HG02970 (cell line): ENCODE measurements around the gene ABCC9.
"Not testable (repeated sequence)": the region's sequence is repeated elsewhere in the genome, so short reads cannot be mapped to it uniquely, and the experiment has no call there.

Experiments used
- ATAC-seq: cut with Tn5 transposase; IDR thresholded peaks from one replicate; pipeline ENCODE4 v1.9.1; 2021; ENCODE audit warnings: mild to moderate bottlenecking, moderate library complexity, moderate number of reproducible peaks; ENCODE audit not compliant: unreplicated experiment, low FRiP score

The ABCC9 gene

DNA sequence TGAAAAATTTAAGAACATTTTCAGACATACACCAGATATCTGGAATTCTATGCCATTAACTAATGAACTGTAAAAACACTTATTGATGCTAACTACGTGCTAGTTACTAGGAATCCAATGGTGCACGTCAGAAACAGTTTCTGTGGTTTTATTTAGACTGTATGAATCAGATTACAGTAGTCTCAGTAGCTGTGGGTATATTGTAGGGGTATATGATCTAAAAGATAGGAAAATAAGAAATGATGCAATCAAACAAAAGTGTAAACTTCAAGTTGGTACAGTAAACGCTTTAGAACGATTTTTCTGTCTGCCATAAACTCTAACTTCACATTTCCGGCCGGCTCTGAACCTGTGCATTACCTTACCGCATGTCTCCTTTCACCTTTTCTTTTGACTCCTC is 2.3 kb downstream of the ABCC9 start:
- ATAC-seq = no peak

DNA sequence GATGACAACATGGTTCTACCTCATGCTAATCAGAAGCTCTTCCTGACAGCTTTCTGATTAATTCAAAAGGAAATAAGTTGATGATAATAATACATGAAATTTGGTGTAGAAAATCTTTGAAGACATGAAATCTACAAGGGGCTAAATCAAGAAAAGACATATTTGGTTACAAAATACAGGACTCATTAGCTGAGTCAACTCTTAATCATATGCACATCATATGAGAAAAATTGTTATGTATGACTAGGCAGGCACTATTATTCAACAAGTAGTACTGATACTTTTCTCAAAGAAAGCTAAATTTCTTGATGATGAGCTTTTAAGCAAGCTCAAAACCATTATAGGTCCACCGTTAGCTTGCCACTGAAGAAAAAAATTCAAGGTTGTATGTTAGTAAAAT is 7.1 kb downstream of the ABCC9 start:
- no peak for ATAC-seq

DNA sequence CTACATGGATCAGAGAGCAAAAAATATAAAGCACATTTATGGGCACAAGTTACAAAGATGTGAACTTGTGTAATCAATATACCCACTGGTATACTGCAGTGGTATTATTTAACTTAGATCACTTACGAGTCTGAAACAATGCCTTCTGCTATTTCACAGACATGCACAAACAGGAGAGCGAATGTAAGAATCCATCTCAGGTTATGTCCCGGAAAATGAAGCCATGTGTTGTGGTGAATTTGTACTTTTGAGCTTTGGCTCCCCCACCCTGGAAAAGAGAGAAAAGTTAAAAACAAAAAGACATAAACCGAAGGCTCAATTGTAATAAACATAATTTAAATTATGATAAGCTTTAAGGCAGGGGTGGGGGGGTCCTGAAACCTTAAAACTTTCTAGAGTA is 7.6 kb downstream of the ABCC9 start:
- ATAC-seq = no peak

DNA sequence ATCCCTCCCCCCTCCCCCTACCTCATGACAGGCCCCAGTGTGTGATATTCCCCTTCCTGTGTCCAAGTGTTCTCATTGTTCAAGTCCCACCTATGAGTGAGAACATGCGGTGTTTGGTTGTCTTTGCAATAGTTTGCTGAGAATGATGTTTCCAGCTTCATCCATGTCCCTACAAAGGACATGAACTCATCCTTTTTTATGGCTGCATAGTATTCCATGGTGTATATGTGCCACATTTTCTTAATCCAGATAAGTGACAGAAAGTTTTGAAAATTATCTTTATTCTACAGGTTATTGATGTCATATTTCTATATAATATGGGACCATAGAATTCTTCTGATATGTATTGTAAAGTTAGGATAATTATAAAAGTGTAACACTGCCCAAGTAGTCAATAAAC is 11.3 kb downstream of the ABCC9 start:
- ATAC-seq = not testable (repeated sequence)

DNA sequence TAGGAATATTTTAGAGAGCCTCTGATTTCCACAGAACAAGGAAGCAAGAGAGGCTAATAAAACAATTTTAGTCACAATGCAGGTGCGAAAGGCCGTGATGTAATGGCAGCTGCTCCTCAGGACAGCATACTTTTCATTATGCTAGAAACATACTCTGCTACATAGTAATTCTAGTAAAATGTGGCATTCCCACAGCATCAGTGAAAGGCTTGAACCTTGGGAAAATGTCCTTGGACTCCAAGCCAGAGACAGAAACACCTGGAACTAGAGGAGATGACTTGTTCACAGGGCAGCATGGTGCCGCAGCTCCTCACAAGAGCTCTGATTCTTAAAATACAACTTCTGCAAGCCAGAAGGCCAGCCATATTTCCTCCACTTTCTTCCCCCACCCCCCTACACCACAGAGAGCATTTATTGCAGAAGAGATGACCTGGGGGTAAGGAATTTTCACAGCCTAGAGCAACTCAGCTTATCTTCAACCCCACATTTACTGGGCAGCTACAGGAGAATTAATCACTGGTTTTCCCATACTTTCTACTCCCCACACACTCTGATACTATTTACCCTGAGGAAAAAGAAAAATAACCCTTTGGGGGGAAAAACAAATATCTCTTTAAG is 15.8 kb downstream of the ABCC9 start:
- no peak for ATAC-seq

DNA sequence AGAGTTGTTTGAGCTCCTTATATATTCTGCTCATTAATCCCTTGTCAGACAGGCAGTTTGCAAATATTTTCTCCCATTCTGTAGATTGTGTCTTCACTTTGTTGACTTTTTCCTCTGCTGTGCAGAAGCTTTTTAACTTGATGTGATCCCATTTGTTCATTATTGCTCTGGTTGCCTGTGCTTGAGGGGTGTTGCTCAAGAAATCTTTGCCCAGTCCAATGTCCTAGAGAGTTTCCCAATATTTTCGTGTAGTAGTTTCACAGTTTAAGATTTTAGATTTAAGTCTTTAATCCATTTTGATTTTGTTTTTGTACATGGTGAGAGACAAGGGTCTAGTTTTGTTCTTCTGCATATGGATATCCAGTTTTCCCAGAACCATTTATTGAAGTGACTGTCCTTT is 19.8 kb downstream of the ABCC9 start:
- ATAC-seq = no peak

DNA sequence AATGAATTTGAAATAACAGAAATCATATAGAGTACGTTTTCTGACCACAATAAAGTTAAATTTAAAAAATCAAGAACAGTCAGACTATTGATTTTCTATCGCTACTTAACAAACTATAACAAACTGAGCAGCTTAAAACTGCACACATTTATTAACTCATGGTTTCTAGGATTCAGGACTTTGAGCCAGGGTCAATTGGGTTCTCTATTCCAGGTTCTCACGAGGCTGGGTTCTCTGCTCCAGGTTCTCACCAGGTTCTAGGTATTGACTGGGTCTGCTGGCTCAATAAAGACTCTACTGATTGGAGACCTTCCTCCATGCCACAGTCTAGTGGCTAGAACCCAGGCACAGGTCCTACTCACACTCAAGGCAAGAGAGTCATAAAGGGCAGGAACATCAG is 22.8 kb downstream of the ABCC9 start:
- ATAC-seq = no peak

DNA sequence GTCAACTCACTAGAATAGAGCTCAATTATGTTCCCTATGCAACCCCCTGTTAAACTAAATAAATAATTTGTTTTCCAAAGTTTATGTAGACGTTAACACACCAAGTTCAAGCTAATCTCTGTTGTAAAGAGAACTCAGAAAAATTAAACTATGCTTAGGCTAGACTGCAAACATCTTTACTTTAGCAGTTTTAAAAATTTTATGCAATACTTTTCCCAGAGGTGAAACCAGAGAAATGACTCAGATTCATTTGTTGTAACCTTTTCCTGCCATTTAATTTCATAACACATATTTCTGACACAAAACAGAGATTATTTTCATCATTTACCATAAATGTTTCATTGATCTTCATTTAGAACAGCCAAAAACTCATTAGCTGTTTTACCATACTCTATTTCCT is 27.4 kb downstream of the ABCC9 start:
- no peak for ATAC-seq

DNA sequence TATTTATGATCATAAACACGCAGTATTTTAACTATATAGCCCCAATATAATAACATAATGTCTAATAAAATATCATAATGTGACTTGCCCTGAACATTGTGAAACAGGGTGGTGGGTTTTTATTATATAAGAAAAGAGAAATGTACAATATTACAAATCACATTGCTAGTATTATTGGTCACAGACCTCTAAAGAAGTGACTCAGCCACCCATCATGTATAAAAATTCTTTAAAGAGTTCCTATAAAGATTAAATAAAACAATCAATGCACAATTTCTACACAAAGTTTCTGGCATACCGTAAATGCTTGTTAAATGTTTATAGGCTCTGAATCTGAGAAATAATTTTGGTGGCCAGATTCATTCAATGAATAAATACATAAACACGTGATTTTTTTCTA is 28.9 kb downstream of the ABCC9 start:
- no peak for ATAC-seq

DNA sequence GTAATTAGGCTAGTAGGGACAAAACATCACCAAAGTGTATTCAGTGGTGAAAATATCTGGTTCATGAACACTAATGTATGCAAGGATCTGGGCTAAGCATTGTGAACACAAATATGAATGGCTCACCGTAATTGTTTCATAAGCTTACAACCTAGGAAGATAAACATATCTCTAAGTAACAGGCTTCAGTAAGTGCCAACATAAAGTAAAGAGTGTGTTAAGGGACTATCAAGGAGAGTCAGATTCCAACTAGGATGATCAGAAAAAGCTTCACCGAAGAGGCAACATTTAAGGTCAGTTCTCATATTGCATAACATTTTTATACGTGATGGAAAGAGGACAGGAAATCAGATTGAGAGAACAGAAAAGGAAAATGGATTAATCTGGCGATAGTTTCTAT is 29.4 kb downstream of the ABCC9 start:
- ATAC-seq = no peak

DNA sequence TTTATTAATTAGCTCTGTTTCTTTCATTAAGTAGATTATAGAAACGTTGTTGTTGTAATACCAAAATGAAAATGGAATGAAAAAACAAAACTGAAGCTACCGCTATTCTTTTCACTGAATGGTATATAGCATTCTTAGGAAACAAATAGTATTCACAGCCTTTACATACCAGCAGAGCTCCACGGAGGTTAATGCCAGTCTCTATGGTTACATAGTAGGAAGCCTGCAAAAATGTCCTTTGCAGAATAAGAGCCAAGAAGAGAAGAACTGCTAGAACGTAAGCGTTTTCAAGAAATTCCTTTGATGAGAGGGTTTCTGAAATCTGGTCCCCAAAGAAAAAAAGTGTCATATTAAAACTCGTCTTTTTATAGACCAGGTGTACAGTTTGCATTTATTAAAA is 30.6 kb downstream of the ABCC9 start:
- ATAC-seq = no peak

DNA sequence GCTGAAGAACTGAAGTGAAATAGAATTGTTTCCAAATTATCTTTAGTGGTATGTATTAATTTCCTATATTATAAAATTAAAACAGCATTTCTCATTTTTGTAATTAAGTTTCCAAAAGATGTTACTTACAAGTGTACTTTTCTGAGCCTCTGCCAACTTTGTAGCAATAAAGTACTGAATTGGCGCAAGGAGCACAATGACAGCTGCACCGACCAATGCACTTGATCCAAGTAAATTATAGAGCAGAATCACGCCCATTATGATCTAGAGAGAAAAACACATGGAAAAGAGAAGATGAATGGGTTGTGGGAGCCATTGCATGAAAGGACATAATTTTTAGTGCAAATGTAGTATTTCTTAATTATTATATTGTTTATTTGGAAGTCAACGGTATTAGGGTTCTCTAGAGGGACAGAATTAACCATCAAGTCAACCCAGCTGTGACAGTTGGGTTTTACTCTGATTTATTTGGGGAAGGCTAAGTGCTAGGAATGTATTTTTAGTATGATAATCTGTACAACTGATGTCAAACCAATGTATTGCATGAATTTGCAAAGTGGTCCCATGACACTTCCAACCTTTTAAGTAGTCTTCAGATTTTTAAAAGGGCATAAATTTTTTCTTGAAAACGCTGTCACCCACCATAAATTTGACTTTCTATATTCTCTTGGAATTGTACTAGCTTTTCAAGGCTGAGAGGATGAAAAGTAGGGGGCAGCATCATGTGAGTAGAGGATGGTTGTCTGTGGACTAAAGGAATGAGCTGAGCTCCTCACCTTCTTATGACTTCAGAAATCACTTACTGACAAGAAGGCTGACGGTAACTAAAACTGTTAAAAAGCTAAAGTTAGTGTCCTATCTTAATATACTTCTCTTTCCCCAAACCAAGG is 33.0 kb downstream of the ABCC9 start:
- no peak for ATAC-seq

DNA sequence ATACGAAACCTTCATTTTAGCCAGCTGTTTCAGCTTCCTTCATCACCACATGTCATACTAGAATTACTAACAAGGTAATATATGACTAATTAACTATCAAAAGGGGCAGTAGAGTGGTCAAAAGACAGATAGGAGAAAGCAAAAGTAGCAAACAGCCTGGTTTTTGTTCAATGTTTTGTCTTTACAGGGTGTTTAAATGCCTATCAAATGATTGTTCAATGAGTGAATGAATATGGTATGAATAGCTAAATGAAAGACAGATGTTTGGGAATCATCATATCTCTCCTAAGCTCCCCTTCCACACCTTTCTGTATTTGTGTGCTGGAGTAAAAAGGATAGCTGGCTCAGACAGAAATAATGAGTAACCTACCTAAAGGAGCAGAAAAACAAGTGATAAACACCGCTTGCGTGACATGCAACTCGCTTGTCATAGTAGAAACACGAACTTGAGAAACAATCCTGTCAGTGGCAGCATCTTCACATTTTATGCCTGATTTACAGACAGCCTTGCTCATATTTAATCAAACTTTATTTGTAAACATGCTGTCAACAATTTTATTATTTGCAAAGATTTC is 34.2 kb downstream of the ABCC9 start:
- peak; percentile 69 for ATAC-seq

DNA sequence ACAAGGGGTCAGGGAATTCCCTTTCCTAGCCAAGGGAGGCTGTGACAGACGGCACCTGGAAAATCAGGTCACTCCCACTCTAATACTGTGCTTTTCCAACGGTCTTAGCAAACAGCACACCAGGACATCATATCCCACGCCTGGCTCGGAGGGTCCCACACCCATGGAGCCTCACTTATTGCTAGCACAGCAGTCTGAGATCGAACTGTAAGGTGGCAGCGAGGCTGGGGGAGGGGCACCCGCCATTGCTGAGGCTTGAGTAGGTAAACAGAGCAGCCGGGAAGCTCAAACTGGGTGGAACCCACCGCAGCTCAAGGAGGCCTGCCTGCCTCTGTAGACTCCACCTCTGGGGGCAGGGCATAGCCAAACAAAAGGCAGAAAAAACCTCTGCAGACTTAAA is 41.7 kb downstream of the ABCC9 start:
- ATAC-seq = not testable (repeated sequence)

DNA sequence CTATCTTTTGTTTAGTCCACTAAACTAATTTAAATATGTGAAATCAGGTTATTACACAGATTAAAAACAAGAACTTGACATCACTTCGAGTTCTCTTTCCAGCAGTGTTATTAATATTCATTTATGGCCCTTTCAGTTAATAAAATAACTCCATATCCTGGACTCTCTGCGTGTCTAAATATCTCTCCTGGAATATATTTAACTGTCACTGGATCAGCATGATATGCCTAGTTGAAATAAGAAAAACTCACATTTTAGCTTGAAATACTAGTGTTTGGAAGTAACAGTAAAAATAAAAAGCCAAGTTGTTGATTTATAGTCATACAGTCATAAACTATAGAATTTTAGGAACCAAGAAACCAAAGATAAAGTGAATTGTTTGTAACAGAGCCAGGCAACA is 45.6 kb downstream of the ABCC9 start:
- ATAC-seq = no peak

DNA sequence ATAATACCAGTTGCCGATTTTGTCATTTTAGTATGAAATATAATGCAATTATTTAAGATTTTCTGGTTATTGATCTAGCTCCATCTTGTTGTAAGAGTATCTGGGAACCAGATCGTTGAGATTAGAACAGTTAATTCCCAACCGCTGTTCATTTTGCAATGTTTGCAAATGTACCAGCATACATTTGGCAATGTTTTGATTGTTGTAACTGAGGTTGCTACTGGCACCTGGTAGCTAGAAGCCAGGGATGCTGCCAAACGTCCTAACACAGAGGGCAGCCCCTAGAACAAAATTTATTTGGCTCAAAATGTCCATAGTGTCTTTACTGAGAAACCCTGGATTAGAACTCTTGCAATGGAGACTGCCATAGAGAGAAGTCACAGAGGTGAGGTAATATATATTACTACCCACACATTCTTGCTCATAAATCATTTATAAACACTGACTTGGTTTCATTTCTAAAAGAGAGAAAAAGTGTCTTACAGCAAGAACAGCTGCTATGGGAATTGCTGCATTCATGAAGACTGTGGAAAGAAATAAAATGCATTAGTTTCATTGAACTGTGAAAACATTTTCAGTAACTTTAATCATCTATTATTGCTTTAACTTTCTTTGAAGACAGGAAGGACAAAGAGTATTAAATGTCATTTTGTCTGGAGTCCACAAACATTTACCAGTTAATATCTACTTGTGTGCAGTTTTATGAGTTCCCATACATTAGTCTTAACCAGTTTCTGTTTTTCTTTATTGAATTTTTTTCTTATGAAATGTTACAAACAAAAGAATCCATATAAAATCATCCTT is 46.2 kb downstream of the ABCC9 start:
- no peak for ATAC-seq

DNA sequence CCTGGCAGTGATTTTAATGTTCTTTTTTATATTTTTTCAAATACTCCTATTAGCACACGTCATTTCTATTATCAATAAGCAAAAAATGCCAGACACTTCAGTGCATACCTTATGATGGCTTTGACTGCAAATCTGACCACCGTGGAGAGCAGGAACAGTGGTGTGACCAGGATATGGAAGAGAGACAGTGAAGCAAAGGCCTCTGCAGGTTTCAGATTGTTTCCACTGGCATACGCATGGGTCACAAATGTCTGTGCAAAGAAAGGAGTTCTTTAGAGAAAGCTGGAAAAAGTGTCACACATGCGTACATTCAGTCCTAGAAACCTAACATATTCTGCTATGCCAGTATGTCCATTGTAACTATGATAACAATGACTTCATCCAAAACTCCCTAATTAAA is 47.3 kb downstream of the ABCC9 start:
- no peak for ATAC-seq

DNA sequence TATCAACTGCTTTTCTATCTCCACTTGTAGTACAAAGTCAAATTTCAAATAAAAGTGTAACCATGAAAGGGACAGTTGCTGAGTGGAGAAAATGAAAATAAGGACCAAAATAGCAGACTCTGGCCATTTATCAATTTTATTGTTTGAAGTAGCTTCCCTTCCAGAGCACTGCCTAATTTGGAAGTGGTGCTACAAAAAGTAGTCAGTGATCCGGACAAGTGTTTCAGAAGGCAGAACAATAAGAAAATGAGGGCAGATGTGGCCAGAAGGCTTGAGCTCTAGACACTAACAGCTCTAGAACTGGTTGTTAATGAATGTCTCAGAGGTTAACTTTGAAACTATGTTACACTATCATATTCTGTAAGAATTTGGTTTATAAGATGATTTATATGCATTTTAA is 48.9 kb downstream of the ABCC9 start:
- no peak for ATAC-seq

DNA sequence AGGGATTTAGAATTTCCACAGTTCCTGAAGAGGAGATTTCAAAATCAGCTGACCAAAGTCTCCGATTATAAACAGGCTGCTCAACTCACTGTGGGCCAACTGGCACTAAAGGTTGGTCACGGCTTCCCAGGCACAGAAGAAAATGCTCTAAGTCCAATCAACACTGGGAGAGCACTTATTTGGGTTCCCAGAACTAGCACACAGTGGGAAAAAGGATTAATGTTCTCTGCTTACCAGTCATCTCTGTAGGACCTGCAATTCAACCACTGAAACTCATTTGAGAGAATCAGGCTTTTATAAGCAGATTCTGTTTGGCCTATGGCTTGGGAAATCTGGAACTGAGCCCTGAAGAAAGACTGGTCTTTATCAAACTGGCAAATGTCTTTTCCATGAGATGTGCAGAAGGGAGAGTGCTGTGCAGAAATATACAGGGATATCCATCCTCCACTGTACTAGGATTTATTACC is 49.4 kb downstream of the ABCC9 start:
- no peak for ATAC-seq

DNA sequence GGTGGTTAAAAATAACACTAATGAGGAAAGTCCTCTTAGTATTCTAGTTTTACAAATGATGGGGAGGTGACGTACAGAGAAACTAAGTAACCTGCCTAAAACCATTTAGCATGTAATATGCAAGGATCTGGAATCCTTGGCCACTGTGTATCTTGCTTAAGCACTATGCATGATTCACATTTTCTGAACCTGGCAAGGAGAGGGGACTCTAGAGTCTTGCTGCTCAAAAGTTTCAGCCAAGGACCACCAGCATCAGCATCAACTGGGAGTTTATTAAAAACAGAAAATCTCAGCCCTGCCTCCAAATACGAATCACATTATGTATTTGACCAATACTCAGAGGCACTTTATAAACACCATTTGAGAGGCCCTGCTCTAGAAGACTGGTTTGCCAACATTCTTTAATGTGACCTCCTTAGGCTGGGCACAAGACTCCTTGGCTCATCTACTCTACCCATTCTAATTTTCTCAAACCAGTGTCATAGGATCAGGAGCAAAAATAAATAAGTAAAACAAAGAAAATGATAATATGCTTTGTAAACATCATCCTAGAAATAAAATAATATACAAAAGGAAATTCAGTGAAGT is 52.9 kb downstream of the ABCC9 start:
- no peak for ATAC-seq

DNA sequence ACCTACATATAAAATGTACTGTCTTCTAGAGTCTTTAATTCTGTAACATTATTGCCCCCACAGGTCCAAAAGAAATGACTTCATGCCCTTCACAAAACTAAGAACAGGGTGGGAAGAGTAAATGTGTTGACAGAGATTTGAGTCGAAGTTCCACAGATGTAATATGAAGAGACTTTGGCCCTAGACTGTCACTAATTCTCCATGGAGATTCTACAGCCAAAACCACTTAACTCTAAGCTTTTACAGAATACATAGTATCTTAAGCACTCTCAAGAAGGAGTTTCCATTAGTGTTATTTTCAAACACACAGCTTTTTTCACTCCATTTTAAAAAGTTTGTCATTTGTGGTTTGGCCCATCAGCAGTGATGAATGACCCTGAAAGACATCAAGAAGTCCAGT is 56.3 kb downstream of the ABCC9 start:
- ATAC-seq = no peak
